SK-N-MC (cell line): ENCODE results near the gene PPM1J.

Experiments used
- DNase-seq: peaks from one replicate; pipeline ENCODE4 v3.0.0-alpha.2; 2011; ENCODE audit warnings: low read depth, low spot score
- H3K27ac ChIP-seq: fragments of 200-600 bp; sonication (generic); 2 replicates; pipeline ENCODE4 v1.5.1; 2016; ENCODE audit warnings: mixed run types
- H3K36me3 ChIP-seq: fragments of 200-600 bp; sonication (generic); 2 replicates; pipeline ENCODE4 v1.6.1; 2017; ENCODE audit warnings: antibody characterized with exemption, low read length, mixed read lengths; ENCODE audit not compliant: insufficient read depth
- H3K4me3 ChIP-seq: fragments of 200-600 bp; sonication (generic); 2 replicates; pipeline ENCODE4 v1.5.1; 2016
- H3K9ac ChIP-seq: fragments of 200-600 bp; sonication (generic); 2 replicates; pipeline ENCODE4 v1.8.0; 2017; ENCODE audit warnings: mixed run types, mixed read lengths; ENCODE audit not compliant: insufficient read length
- H3K9me3 ChIP-seq: fragments of 200-600 bp; sonication (generic); 2 replicates; pipeline ENCODE4 v1.6.1; 2017; ENCODE audit warnings: low read depth, mild to moderate bottlenecking, antibody characterized with exemption, low read length, moderate library complexity, mixed read lengths
- EZH2 ChIP-seq: fragments of 200-600 bp; sonication (generic); IDR thresholded peaks from one replicate; pipeline ENCODE4 v1.6.1; 2017; ENCODE audit warnings: antibody characterized with exemption
- FOXP2 ChIP-seq: optimal IDR thresholded peaks from 2 replicates; pipeline ENCODE3; 2011; ENCODE audit warnings: mild to moderate bottlenecking, moderate library complexity; ENCODE audit not compliant: insufficient read depth; ENCODE audit errors: extremely low read length, control extremely low read depth
- POLR2AphosphoS5 ChIP-seq: IDR thresholded peaks from 2 replicates; pipeline ENCODE4 v1.6.1; 2012; ENCODE audit warnings: mild to moderate bottlenecking, low read depth, low read length, borderline replicate concordance

PPM1J gene

DNA sequence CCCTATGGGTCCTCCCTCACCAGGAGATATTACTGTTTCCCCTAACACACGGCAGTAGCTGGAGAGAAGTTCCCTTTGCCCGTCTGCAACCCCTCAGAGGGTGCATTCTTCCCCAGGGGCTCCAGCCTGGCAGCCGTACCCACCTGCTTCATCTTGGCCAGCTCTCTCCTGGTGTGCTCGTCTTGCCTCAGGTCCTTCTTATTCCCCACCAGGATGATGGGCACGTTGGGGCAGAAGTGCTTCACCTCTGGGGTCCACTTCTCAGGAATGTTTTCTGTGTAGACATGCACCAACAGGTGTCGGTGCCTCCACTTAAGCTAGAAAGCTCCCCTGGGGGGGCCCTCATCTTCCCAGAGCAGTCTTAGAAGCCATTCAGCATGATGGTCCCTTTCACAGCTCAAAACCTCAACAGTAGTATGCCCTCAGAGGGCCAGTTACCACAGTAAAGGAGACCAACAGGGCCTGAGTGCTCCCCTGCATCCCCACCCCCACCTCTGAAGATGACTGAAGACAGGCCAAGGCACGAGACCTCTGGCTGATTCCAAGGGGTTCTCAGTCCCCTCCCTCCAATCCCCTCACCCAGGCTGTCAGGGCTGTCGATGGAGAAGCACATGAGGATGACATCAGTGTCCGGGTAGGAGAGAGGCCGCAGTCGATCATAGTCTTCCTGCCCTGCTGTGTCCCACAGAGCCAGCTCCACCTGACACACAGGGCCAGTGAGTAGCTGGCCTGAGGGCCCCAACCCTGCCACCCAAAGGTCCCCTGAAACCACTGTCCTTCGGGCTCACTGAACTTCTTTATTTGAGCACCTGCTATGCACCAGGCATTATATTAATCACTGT is 12.5 kb downstream of the PPM1J start:
- H3K27ac ChIP-seq = peak overlapping the region; percentile 16; the same call in 1 of the 2 replicates
- no peak overlapping the region for H3K9ac ChIP-seq
- H3K36me3 ChIP-seq = peaks cover 35% of the 10 kb centered on the region
- no peaks in the 10 kb centered on the region for H3K9me3 ChIP-seq
- H3K4me3 ChIP-seq = no peak overlapping the region
- TF ChIP-seq FOXP2 = no peak
- no peak for TF ChIP-seq EZH2
- no peak for TF ChIP-seq POLR2AphosphoS5
- DNase-seq = no peak

GRCh38 chr1:112702067-112702395 is 13.1 kb downstream of the PPM1J start:
- no peak for DNase-seq
- peak overlapping the region; percentile 16 for H3K27ac ChIP-seq
- no peak overlapping the region for H3K4me3 ChIP-seq
- H3K9me3 ChIP-seq = no peaks in the 10 kb centered on the region
- no peak overlapping the region for H3K9ac ChIP-seq
- peaks cover 36% of the 10 kb centered on the region for H3K36me3 ChIP-seq
- TF ChIP-seq POLR2AphosphoS5 (peak; percentile 7), EZH2 (no peak), FOXP2 (no peak)

- H3K9me3 ChIP-seq = no peaks in the 10 kb centered on the region
- H3K9ac ChIP-seq = peak overlapping the region; percentile 52
- peak overlapping the region; percentile 86 for H3K27ac ChIP-seq
- DNase-seq = no peak
- TF ChIP-seq POLR2AphosphoS5 = peak; percentile 25; the same call in 1 of the 2 replicates
- TF ChIP-seq EZH2 = no peak
- no peak for TF ChIP-seq FOXP2
- H3K36me3 ChIP-seq = peaks cover 42% of the 10 kb centered on the region
- no peak overlapping the region; the same call in 1 of the 2 replicates for H3K4me3 ChIP-seq
These were observed 13.7 kb downstream of the PPM1J start for GRCh38 chr1:112701227-112702066.

- H3K27ac ChIP-seq = peak overlapping the region; percentile 86
- peak; percentile 43 for TF ChIP-seq POLR2AphosphoS5
- no peak for TF ChIP-seq EZH2
- H3K36me3 ChIP-seq = peaks cover 49% of the 10 kb centered on the region
These were observed 14.6 kb downstream of the PPM1J start for GRCh38 chr1:112700290-112701226.

GRCh38 chr1:112699425-112700144 is 15.5 kb downstream of the PPM1J start:
- Histone ChIP-seq H3K4me3 (no peak overlapping the region), H3K27ac (peak overlapping the region; percentile 86), H3K9ac (peak overlapping the region; percentile 54), H3K36me3 (peaks cover 59% of the 10 kb centered on the region), H3K9me3 (no peaks in the 10 kb centered on the region)
- DNase-seq = no peak
- no peak for TF ChIP-seq POLR2AphosphoS5

More at GRCh38 chr1:112700290-112701226, 14.6 kb downstream of the PPM1J start:
- Histone ChIP-seq H3K9me3 (no peaks in the 10 kb centered on the region), H3K9ac (peak overlapping the region; percentile 54), H3K4me3 (peak overlapping the region; percentile 59)
- no peak for DNase-seq

DNA sequence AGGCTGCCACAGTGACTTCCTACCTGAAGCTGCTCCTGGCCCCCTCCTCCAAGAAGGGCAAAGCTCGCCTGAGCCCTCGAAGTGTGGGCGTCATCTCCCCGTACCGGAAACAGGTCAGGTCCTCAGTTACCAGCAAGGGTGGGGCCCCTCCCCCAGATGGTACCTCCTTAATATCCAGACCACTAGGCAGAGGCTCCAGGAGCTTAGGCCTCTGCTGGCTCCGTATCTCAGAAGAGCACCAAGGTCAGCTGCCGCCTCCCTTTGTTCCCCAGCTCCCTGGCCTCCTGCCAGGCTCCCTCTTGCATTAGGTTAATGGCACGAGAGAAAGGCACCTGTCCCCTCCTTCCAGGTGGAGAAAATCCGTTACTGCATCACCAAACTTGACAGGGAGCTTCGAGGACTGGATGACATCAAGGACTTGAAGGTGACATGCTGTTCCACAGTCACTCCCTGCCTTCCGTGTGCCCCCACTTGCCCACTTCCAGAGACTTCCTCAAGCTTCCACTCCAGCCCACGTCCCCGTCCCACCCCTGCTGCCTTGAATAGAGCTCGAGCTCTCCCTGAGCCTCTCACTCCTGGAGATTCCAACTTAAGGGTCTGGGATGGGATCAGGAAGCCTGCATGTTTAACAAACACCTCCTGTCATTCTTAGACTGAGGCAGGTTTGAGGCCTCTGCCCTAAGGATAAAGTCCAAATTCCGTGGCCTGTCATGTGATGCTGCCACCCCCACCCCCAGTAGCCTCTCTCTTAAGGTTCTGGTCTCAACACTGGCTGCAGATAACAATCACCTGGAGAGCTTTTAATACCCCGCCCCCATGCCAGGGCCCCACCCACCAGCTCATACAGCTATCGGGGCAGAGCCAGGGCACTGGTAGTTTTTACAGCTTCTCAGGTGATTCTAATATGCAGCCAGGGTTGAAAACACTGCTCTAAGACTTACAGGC is 16.5 kb downstream of the PPM1J start:
- no peak overlapping the region for H3K4me3 ChIP-seq
- TF ChIP-seq FOXP2 (no peak), POLR2AphosphoS5 (no peak), EZH2 (no peak)
- H3K36me3 ChIP-seq = peaks cover 67% of the 10 kb centered on the region
- no peak for DNase-seq
- no peak overlapping the region for H3K9ac ChIP-seq
- H3K27ac ChIP-seq = peak overlapping the region; percentile 54; the same call in 1 of the 2 replicates
- no peaks in the 10 kb centered on the region for H3K9me3 ChIP-seq

- TF ChIP-seq POLR2AphosphoS5 (no peak), FOXP2 (no peak)
- no peak for DNase-seq
- peaks cover 73% of the 10 kb centered on the region for H3K36me3 ChIP-seq
These were observed 17.3 kb downstream of the PPM1J start for GRCh38 chr1:112697781-112698201.

More at GRCh38 chr1:112697781-112698201, 17.3 kb downstream of the PPM1J start:
- Histone ChIP-seq H3K4me3 (no peak overlapping the region), H3K27ac (no peak overlapping the region), H3K9me3 (no peaks in the 10 kb centered on the region), H3K9ac (no peak overlapping the region)
